ENCODE measurements around the gene SZT2. TPM values are rescaled to one million over a fixed set of nuclear protein-coding genes. Genes with fewer than 3 reads are reported as not detected.

The SZT2 gene
- total and polyA plus RNA-seq, 10 of the 15 experiments (the other 5 are each of a cell fraction or from before 2014, with no cell fraction given), result 1.4 to 38.3 (median 12.7) TPM

DNA sequence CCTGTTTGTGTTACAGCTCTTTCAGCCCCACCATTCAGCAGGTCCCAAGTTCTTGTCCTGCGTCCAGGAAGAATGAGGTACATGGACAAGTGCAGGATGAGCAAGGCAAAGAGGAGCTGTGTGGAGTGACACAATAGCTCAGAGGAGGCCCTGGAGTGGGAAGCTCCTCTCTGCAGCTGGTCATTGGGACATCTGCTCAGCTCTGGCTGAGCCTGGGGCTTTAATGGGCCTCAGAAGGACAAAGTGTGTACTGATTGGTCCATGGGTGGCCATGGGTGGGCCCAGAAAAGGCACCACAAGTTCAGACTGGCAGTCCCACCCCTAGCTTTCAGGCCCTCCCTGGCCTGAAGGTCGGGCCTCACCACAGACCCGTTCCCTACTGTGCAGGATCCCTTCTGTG, 78.7 kb downstream of the SZT2 start (continued):
- TF ChIP-seq, protein P1, sequence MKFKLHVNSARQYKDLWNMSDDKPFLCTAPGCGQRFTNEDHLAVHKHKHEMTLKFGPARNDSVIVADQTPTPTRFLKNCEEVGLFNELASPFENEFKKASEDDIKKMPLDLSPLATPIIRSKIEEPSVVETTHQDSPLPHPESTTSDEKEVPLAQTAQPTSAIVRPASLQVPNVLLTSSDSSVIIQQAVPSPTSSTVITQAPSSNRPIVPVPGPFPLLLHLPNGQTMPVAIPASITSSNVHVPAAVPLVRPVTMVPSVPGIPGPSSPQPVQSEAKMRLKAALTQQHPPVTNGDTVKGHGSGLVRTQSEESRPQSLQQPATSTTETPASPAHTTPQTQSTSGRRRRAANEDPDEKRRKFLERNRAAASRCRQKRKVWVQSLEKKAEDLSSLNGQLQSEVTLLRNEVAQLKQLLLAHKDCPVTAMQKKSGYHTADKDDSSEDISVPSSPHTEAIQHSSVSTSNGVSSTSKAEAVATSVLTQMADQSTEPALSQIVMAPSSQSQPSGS (IDR thresholded peaks at IDR 0.05; ENCODE audit: low read length), result no peak

DNA sequence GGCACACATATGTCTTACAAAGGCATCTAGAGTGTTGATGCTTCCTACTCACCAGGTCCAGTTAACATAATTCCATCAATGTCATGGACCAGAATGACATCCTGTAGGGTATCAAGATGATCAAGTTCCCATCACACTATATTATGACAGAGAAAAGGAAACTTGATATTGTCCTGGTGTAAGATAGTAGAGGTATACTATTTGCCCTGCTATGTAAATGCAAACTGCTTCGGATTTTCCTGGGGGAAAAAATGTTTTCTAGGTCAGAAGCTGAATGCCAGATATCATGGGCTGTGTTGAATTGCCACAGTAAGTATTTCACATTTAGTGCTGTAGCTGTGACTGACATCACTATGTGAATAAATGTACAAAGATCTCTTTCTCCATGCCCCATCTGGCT, 80.2 kb downstream of the SZT2 start:
- ATAC-seq (no peak), DNase-seq (ENCODE audit: low read depth, low spot score) (no peak), FAIRE-seq (no peak)
- ChIA-PET POLR2A (no interaction called here), RAD21 (ENCODE audit: unreplicated experiment) (no interaction called here), CTCF (no interaction called here), SMC1A (ENCODE audit: uncharacterized antibody, unreplicated experiment) (no interaction called here)
- Histone ChIP-seq H4K20me1 (ENCODE audit: control insufficient read depth, insufficient read depth) (no peaks in the 10 kb centered on the region), H3K36me3 (ENCODE audit: control insufficient read depth in 2 of 2, insufficient read depth in 2 of 2, low read length in 1 of 2) (no peaks in the 10 kb centered on the region), H3K4me2 (ENCODE audit: control insufficient read depth, insufficient read depth) (no peak overlapping the region), H3K27ac (ENCODE audit: control insufficient read depth, insufficient read depth) (no peak overlapping the region), H3K27me3 (replicated peaks in 1 of 2; ENCODE audit: control insufficient read depth in 2 of 2, insufficient read depth in 2 of 2, low read length in 1 of 2) (no peaks in the 10 kb centered on the region), H3K9ac (ENCODE audit: control insufficient read depth, insufficient read depth, low read length) (no peak overlapping the region), H3K4me3 (no peak overlapping the region), H2AFZ (ENCODE audit: control insufficient read depth, low read depth, low read length) (no peak overlapping the region), H3K79me2 (ENCODE audit: control insufficient read depth, insufficient read depth, low read length) (no peaks in the 10 kb centered on the region), H3K4me1 (ENCODE audit: control insufficient read depth, insufficient read depth, low read length) (no peaks in the 10 kb centered on the region; the same call in 1 of the 2 replicates), H3K9me3 (replicated peaks; ENCODE audit: control insufficient read depth, insufficient read depth, low read length) (no peaks in the 10 kb centered on the region)
- in situ Hi-C loops (cut with MboI) (no loop called here), intact Hi-C loops (cut with micrococcal nuclease; ENCODE audit: unreplicated experiment) (no loop called here)
- no TSS peak for BruUV-seq (replicated peaks)
- TF ChIP-seq CBX5 (IDR thresholded peaks at IDR 0.05; ENCODE audit: low read depth), result no peak
- TF ChIP-seq, protein P2, sequence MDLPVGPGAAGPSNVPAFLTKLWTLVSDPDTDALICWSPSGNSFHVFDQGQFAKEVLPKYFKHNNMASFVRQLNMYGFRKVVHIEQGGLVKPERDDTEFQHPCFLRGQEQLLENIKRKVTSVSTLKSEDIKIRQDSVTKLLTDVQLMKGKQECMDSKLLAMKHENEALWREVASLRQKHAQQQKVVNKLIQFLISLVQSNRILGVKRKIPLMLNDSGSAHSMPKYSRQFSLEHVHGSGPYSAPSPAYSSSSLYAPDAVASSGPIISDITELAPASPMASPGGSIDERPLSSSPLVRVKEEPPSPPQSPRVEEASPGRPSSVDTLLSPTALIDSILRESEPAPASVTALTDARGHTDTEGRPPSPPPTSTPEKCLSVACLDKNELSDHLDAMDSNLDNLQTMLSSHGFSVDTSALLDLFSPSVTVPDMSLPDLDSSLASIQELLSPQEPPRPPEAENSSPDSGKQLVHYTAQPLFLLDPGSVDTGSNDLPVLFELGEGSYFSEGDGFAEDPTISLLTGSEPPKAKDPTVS (IDR thresholded peaks at IDR 0.05; ENCODE audit: low read depth, low read length), result no peak
- no peak for TF ChIP-seq RUNX3 (IDR thresholded peaks at IDR 0.05; ENCODE audit: low read length)
- TF ChIP-seq, protein P3, sequence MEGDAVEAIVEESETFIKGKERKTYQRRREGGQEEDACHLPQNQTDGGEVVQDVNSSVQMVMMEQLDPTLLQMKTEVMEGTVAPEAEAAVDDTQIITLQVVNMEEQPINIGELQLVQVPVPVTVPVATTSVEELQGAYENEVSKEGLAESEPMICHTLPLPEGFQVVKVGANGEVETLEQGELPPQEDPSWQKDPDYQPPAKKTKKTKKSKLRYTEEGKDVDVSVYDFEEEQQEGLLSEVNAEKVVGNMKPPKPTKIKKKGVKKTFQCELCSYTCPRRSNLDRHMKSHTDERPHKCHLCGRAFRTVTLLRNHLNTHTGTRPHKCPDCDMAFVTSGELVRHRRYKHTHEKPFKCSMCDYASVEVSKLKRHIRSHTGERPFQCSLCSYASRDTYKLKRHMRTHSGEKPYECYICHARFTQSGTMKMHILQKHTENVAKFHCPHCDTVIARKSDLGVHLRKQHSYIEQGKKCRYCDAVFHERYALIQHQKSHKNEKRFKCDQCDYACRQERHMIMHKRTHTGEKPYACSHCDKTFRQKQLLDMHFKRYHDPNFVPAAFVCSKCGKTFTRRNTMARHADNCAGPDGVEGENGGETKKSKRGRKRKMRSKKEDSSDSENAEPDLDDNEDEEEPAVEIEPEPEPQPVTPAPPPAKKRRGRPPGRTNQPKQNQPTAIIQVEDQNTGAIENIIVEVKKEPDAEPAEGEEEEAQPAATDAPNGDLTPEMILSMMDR (IDR thresholded peaks at IDR 0.05 in 2 of 3, conservative IDR thresholded peaks at IDR 0.05 in 1 of 3; ENCODE audit: control insufficient read depth in 2 of 3, extremely low read depth in 1 of 3, insufficient read depth in 1 of 3, low read depth in 3 of 3, low read length in 3 of 3), result no peak
- no peak for TF ChIP-seq SIN3A (IDR thresholded peaks at IDR 0.05; ENCODE audit: low read depth, low read length)
- TF ChIP-seq, protein P4, sequence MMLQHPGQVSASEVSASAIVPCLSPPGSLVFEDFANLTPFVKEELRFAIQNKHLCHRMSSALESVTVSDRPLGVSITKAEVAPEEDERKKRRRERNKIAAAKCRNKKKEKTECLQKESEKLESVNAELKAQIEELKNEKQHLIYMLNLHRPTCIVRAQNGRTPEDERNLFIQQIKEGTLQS (IDR thresholded peaks at IDR 0.05; ENCODE audit: borderline replicate concordance, extremely low read depth, low read depth, low read length), result no peak
- TF ChIP-seq, protein P5, sequence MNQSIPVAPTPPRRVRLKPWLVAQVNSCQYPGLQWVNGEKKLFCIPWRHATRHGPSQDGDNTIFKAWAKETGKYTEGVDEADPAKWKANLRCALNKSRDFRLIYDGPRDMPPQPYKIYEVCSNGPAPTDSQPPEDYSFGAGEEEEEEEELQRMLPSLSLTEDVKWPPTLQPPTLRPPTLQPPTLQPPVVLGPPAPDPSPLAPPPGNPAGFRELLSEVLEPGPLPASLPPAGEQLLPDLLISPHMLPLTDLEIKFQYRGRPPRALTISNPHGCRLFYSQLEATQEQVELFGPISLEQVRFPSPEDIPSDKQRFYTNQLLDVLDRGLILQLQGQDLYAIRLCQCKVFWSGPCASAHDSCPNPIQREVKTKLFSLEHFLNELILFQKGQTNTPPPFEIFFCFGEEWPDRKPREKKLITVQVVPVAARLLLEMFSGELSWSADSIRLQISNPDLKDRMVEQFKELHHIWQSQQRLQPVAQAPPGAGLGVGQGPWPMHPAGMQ (IDR thresholded peaks at IDR 0.05; ENCODE audit: borderline replicate concordance), result no peak
- TF ChIP-seq, protein P6, sequence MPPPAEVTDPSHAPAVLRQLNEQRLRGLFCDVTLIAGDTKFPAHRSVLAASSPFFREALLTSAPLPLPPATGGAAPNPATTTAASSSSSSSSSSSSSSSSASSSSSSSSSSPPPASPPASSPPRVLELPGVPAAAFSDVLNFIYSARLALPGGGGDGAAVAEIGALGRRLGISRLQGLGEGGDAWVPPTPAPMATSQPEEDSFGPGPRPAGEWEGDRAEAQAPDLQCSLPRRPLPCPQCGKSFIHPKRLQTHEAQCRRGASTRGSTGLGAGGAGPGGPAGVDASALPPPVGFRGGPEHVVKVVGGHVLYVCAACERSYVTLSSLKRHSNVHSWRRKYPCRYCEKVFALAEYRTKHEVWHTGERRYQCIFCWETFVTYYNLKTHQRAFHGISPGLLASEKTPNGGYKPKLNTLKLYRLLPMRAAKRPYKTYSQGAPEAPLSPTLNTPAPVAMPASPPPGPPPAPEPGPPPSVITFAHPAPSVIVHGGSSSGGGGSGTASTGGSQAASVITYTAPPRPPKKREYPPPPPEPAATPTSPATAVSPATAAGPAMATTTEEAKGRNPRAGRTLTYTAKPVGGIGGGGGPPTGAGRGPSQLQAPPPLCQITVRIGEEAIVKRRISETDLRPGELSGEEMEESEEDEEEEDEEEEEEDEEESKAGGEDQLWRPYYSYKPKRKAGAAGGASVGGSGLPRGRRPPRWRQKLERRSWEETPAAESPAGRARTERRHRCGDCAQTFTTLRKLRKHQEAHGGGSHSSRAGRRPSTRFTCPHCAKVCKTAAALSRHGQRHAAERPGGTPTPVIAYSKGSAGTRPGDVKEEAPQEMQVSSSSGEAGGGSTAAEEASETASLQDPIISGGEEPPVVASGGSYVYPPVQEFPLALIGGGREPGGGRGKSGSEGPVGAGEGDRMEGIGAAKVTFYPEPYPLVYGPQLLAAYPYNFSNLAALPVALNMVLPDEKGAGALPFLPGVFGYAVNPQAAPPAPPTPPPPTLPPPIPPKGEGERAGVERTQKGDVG (CRISPR knock-in tag; IDR thresholded peaks at IDR 0.05), result no peak
- WGBS (ENCODE audit: insufficient coverage, insufficient replicate concordance, low lambda C conversion rate, missing lambda C conversion rate), result 0% methylated on average over 1 of the region's 1 CpG

Measured in GM12878 (cell line).